DOHH2 (cell line): ENCODE measurements around the gene ENOX1.

Source experiments
- H3F3A ChIP-seq: fragments of 200-600 bp; sonication (generic), shearing (Covaris generic); 2 replicates; pipeline ENCODE4 v1.6.0; 2016; ENCODE audit warnings: antibody characterized with exemption, mild to moderate bottlenecking; ENCODE audit not compliant: control insufficient read depth, insufficient read depth
- H3K27ac ChIP-seq: fragments of 200-600 bp; sonication (generic); 2 replicates; pipeline ENCODE4 v1.5.1; 2014; ENCODE audit warnings: low read depth, mild to moderate bottlenecking, low read length, moderate library complexity
- H3K27me3 ChIP-seq: fragments of 200-600 bp; sonication (generic); 2 replicates; pipeline ENCODE4 v1.6.1; 2014; ENCODE audit warnings: mild to moderate bottlenecking, low read length, mixed read lengths; ENCODE audit not compliant: control insufficient read depth
- H3K36me3 ChIP-seq: fragments of 200-600 bp; sonication (generic); 2 replicates; pipeline ENCODE4 v1.6.1; 2014; ENCODE audit warnings: mild to moderate bottlenecking, low read length, moderate library complexity, mixed read lengths; ENCODE audit not compliant: control insufficient read depth
- H3K4me1 ChIP-seq: fragments of 200-600 bp; sonication (generic); 2 replicates; pipeline ENCODE4 v1.6.1; 2014; ENCODE audit warnings: mild to moderate bottlenecking, low read length, mixed read lengths; ENCODE audit not compliant: control insufficient read depth
- H3K4me2 ChIP-seq: fragments of 200-600 bp; sonication (generic); 2 replicates; pipeline ENCODE4 v1.6.0; 2014; ENCODE audit warnings: mild to moderate bottlenecking, low read length, moderate library complexity
- H3K4me3 ChIP-seq: fragments of 200-600 bp; sonication (generic); 2 replicates; pipeline ENCODE4 v1.5.1; 2014; ENCODE audit warnings: mild to moderate bottlenecking, low read length, mixed read lengths
- H3K79me2 ChIP-seq: fragments of 200-600 bp; sonication (generic); 2 replicates; pipeline ENCODE4 v1.6.1; 2014; ENCODE audit warnings: mild to moderate bottlenecking, low read length, mixed read lengths; ENCODE audit not compliant: control insufficient read depth
- H3K9me2 ChIP-seq: fragments of 200-600 bp; sonication (generic); replicated peaks from 2 replicates; pipeline ENCODE4 v1.6.1; 2014; ENCODE audit warnings: mild to moderate bottlenecking, low read length, mixed read lengths; ENCODE audit not compliant: control insufficient read depth
- H3K9me3 ChIP-seq: fragments of 200-600 bp; sonication (generic); 2 replicates; pipeline ENCODE4 v1.6.1; 2014; ENCODE audit warnings: antibody characterized with exemption, low read length, mixed read lengths; ENCODE audit not compliant: control insufficient read depth, insufficient read depth
- H4K20me1 ChIP-seq: fragments of 200-600 bp; sonication (generic); 2 replicates; pipeline ENCODE4 v1.6.0; 2014; ENCODE audit warnings: low read depth, mild to moderate bottlenecking, antibody characterized with exemption, low read length, moderate library complexity; ENCODE audit not compliant: control insufficient read depth, insufficient read depth
- CTCF ChIP-seq: fragments of 200-600 bp; sonication (generic); IDR thresholded peaks from one replicate; pipeline ENCODE4 v1.5.1; 2014; ENCODE audit warnings: antibody characterized with exemption, mild to moderate bottlenecking, low read depth, low read length; ENCODE audit not compliant: poor library complexity, severe bottlenecking
- EZH2phosphoT487 ChIP-seq: fragments of 200-600 bp; sonication (generic); IDR thresholded peaks from 2 replicates; pipeline ENCODE4 v1.6.1; 2017; ENCODE audit warnings: borderline replicate concordance, mild to moderate bottlenecking, antibody characterized with exemption, low read length, moderate library complexity, mixed read lengths

The ENOX1 gene

GRCh38 chr13:43269037-43269481 is 517.7 kb downstream of the ENOX1 start:
- H4K20me1 ChIP-seq: no peaks in the 10 kb centered on the region; the same call in 1 of the 2 replicates
- no peak overlapping the region for H3K27ac ChIP-seq

GRCh38 chr13:43268632-43269031 is 518.1 kb downstream of the ENOX1 start:
- Histone ChIP-seq H3K79me2 (no peaks in the 10 kb centered on the region), H3K9me3 (no peaks in the 10 kb centered on the region), H3K36me3 (no peaks in the 10 kb centered on the region), H3K27me3 (no peaks in the 10 kb centered on the region), H3K4me1 (no peaks in the 10 kb centered on the region), H3K27ac (no peak overlapping the region), H3K9me2 (no peaks in the 10 kb centered on the region), H3K4me3 (no peak overlapping the region), H4K20me1 (no peaks in the 10 kb centered on the region; the same call in 1 of the 2 replicates), H3K4me2 (no peak overlapping the region), H3F3A (no peaks in the 10 kb centered on the region)
- TF ChIP-seq CTCF (no peak), EZH2phosphoT487 (no peak)

More at GRCh38 chr13:43269037-43269481, 517.7 kb downstream of the ENOX1 start:
- Histone ChIP-seq H3K4me2 (no peak overlapping the region), H3F3A (no peaks in the 10 kb centered on the region), H3K9me3 (no peaks in the 10 kb centered on the region), H3K4me3 (no peak overlapping the region), H3K4me1 (no peaks in the 10 kb centered on the region), H3K36me3 (no peaks in the 10 kb centered on the region), H3K27me3 (no peaks in the 10 kb centered on the region), H3K9me2 (no peaks in the 10 kb centered on the region), H3K79me2 (no peaks in the 10 kb centered on the region)
- TF ChIP-seq EZH2phosphoT487: no peak
- no peak for TF ChIP-seq CTCF

GRCh38 chr13:43267916-43268315 is 518.9 kb downstream of the ENOX1 start:
- Histone ChIP-seq H3K79me2 (no peaks in the 10 kb centered on the region), H3K36me3 (no peaks in the 10 kb centered on the region), H3K4me3 (no peak overlapping the region), H3K4me2 (no peak overlapping the region), H3K9me3 (no peaks in the 10 kb centered on the region), H3K9me2 (no peaks in the 10 kb centered on the region), H4K20me1 (no peaks in the 10 kb centered on the region), H3K27ac (no peak overlapping the region), H3F3A (no peaks in the 10 kb centered on the region), H3K4me1 (no peaks in the 10 kb centered on the region), H3K27me3 (no peaks in the 10 kb centered on the region)
- no peak for TF ChIP-seq CTCF
- no peak for TF ChIP-seq EZH2phosphoT487
